Motor neuron (in vitro differentiated cells): Measurements from ENCODE around the gene SCAPER. TPM values are rescaled to one million over a fixed set of nuclear protein-coding genes. Genes with fewer than 3 reads are reported as not detected.
A peak's percentile ranks its signal among the peaks of the same experiment; 100 is the strongest.
"Not testable (repeated sequence)": the region's sequence is repeated elsewhere in the genome, so short reads cannot be mapped to it uniquely, and the experiment has no call there.

ENCODE experiments used
- ATAC-seq, 8 experiments: fragments of 200-7000 bp; cut with Tn5 transposase; replicated peaks in 6 of 8; 2 replicates each; pipeline ENCODE4 v1.8.0; 2021; ENCODE audit warnings: mild to moderate bottlenecking in 8 of 8, moderate library complexity in 8 of 8
- H3K27ac ChIP-seq, 2 donors: fragments of 250-450 bp; sonication (Bioruptor Pico); 2 replicates each; pipeline ENCODE4 v1.9.0; 2021; ENCODE audit warnings: antibody characterized with exemption in 2 of 2, mild to moderate bottlenecking in 2 of 2, moderate library complexity in 1 of 2
- H3K4me1 ChIP-seq, 2 donors: fragments of 250-450 bp; sonication (Bioruptor Pico); replicated peaks in 1 of 2; 2 replicates each; pipeline ENCODE4 v1.6.1; 2021; ENCODE audit warnings: antibody characterized with exemption in 2 of 2, mild to moderate bottlenecking in 2 of 2, moderate library complexity in 1 of 2
- H3K4me3 ChIP-seq, 5 donors: fragments of 250-450 bp; sonication (Bioruptor Pico); 2 replicates each; pipeline ENCODE4 v1.9.0; 2021; ENCODE audit warnings: antibody characterized with exemption in 5 of 5, mild to moderate bottlenecking in 5 of 5, moderate library complexity in 4 of 5
- WGBS, 10 experiments: fragments of 450-650 bp; shearing (Covaris generic); methylation state at CpG; one replicate each; pipeline ENCODE4 v1.0.0; 2022; 5-methylcytosine and 5-hydroxymethylcytosine counted together
- in situ Hi-C, 9 experiments: fragments of 400-800 bp; cut with MboI; loops; one replicate each; pipeline ENCODE4 v1.15.0; 2021; ENCODE audit warnings: low sequenced_read_pairs in 9 of 9, low pct_unique_long_range_greater_than_20kb in 2 of 9; ENCODE audit not compliant: unreplicated experiment in 9 of 9
- total RNA-seq, 8 experiments: library from RNA; unstranded; fragments of 300-600 nt; gene quantifications; 2 replicates each; pipeline versions ENCODE4 v1.2.3 to v1.2.4, GENCODE V29; 2022

Gene SCAPER
- total RNA-seq, 8 experiments from 2014 or later: 4.7 to 32.4 (median 22.6) TPM

DNA sequence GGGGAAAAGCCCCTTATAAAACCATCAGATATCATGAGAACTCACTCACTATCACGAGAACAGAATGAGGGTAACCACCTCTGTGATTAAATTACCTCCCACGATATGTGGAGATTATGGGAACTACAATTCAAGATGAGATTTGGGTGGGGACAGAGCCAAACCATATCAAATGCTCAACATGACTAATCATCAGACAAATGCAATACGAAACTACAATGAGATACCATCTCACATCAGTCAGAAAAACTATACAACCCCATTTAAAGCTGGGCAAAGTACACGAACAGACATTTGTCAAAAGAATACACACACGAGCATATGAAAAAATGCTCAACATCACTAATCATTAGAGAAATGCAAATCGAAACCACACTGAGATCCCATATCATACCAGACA, 67.7 kb downstream of the SCAPER start:
- WGBS, 10 experiments: 72 to 100% (median 87%) methylated on average over 1 to 5 of the region's 6 CpGs; no CpG with 5 or more reads in 1 of the 10 experiments

DNA sequence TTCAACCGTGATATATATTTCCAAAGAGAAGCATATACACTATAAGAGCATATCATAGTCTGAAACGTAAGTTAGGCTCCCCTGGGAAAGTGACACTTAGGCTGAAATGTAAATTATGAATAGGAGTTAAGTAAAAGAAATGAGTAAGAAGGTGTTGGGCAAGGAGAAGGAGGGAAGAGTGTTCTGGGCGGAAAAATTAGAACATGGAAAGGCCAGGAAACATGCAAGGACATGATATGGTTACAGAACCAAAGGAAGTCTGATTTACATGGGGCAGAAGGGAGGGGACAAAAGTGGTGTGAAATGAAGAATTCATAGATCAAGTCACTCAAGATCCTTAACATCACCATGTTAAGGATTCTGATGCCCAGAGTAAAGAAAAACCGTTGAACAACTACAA, 75.2 kb downstream of the SCAPER start:
- no peaks in the 10 kb centered on the region for H3K4me1 ChIP-seq
- no peak overlapping the region for H3K4me3 ChIP-seq
- H3K27ac ChIP-seq: no peak overlapping the region
- 81 to 100% (median 94%) methylated on average over 1 to 4 of the region's 4 CpGs for WGBS, 10 experiments
- in situ Hi-C loops: loop anchor here in 1 of 9 experiments (25.0 kb wide), 1 partner anchor 468 kb away; no protein-coding TSS in a partner anchor
- ATAC-seq: no peak

More for the DNA sequence above, 67.7 kb downstream of the SCAPER start:
- in situ Hi-C loops: loop anchor here in 1 of 9 experiments (25.0 kb wide), 1 partner anchor 475 kb away; no protein-coding TSS in a partner anchor
- Histone ChIP-seq H3K4me3 (no peak overlapping the region), H3K27ac (no peak overlapping the region), H3K4me1 (no peaks in the 10 kb centered on the region)
- no peak for ATAC-seq

DNA sequence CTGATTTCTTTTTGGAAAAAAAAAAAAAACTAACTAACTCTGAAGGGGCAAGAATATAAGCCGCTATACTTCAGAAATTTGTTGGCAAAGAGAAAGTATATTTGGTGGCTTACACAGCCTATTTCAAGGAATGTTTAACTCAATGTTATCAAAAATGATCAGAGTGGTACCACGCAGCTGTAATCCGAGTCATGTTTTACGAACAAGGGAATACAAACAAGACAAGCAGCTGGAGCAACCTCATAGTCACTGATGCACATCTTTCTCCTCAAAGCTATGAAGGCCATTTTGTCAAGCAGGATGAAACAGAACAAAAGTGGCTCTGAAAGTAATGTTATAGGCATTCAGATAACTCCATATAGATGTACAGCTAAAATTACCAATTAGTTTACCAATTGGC, 81.2 kb downstream of the SCAPER start:
- in situ Hi-C loops: no loop called here
- 82 to 100% (median 97%) methylated on average over 1 to 4 of the region's 4 CpGs; no CpG with 5 or more reads in 1 of the 10 experiments for WGBS, 10 experiments
- ATAC-seq: no peak

DNA sequence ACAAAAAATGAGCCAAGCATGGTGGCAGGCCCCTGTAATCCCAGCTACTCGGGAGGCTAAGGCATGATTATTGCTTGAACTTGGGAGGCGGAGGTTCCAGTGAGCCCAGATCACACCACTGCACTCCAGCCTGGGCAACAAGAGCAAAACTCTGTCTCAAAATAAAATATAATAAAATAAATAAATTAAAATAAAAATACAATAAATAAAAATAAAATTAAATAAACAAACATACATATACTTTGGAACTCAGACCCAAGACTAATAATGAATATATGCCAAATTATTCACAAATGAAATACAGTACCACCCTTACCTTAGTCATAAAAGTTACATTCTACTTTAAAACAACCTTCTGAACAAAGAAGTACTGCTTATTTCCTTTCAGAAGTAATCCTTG, 81.8 kb downstream of the SCAPER start:
- 85 to 100% (median 100%) methylated on average over 1 to 2 of the region's 2 CpGs; no CpG with 5 or more reads in 2 of the 10 experiments for WGBS, 10 experiments
- Histone ChIP-seq H3K4me1 (no peaks in the 10 kb centered on the region), H3K4me3 (no peak overlapping the region), H3K27ac (no peak overlapping the region)
- in situ Hi-C loops: no loop called here
- ATAC-seq: no peak

More for the DNA sequence above, 81.2 kb downstream of the SCAPER start:
- H3K4me1 ChIP-seq: no peaks in the 10 kb centered on the region
- no peak overlapping the region for H3K4me3 ChIP-seq
- H3K27ac ChIP-seq: no peak overlapping the region

DNA sequence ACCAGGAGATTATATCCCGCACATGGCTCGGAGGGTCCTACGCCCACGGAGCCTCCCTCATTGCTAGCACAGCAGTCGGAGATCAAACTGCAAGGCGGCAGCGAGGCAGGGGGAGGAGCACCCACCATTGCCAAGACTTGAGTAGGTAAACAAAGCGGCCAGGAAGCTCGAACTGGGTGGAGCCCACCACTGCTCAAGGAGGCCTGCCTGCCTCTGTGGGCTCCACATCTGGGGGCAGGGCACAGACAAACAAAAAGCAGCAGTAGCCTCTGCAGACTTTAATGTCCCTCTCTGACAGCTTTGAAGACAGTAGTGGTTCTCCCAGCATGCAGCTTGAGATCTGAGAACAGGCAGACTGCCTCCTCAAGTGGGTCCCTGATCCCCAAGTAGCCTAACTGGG, 86.2 kb downstream of the SCAPER start:
- in situ Hi-C loops, H3K4me1 ChIP-seq, H3K27ac ChIP-seq, H3K4me3 ChIP-seq, ATAC-seq: not testable (repeated sequence)
- WGBS, 10 experiments: 90 to 100% (median 97%) methylated on average over 1 to 9 of the region's 9 CpGs; no CpG with 5 or more reads in 6 of the 10 experiments

DNA sequence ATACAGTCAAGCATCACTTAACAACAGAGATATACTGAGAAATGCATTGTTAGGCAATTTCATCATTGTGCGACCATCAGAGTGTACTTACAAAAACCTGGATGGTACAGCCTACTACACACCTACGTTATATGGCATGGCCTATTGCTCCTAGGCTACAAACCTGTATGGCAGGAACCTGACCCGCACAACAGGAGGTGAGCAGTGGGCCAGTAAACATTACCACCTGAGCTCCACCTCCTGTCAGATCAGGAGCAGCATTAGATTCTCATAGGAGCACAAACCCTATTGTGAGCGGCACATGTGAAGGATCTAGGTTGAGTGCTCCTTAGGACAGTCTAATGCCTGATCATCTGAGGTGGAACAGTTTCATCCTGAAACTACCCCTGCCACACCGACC, 89.7 kb downstream of the SCAPER start:
- in situ Hi-C loops: no loop called here
- H3K27ac ChIP-seq: no peak overlapping the region
- H3K4me1 ChIP-seq: no peaks in the 10 kb centered on the region
- H3K4me3 ChIP-seq: no peak overlapping the region
- 83 to 100% (median 91%) methylated on average over 1 to 5 of the region's 5 CpGs; no CpG with 5 or more reads in 2 of the 10 experiments for WGBS, 10 experiments
- ATAC-seq: no peak

DNA sequence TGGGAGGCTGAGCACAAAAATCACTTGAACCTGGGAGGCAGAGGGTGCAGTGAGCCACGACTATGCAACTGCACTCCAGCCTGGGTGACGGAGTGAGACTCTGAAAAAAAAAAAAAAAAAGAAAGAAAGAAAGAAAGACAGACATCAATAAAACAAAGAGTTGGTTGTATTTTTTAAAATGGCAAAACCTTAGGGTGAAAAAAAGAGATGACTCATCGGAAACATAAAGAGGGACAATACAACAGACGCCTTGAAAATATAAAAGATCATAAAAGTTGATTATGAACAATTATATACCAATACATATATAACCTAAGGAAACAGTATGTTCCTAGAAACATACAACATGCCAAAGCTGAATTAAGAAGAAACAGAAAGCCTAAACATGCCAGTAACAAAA, 92.8 kb downstream of the SCAPER start:
- Histone ChIP-seq H3K4me3 (no peak overlapping the region), H3K27ac (no peak overlapping the region), H3K4me1 (no peaks in the 10 kb centered on the region)
- in situ Hi-C loops: no loop called here
- ATAC-seq: no peak
- WGBS, 10 experiments: 74 to 100% (median 91%) methylated on average over 1 to 4 of the region's 4 CpGs; no CpG with 5 or more reads in 1 of the 10 experiments

DNA sequence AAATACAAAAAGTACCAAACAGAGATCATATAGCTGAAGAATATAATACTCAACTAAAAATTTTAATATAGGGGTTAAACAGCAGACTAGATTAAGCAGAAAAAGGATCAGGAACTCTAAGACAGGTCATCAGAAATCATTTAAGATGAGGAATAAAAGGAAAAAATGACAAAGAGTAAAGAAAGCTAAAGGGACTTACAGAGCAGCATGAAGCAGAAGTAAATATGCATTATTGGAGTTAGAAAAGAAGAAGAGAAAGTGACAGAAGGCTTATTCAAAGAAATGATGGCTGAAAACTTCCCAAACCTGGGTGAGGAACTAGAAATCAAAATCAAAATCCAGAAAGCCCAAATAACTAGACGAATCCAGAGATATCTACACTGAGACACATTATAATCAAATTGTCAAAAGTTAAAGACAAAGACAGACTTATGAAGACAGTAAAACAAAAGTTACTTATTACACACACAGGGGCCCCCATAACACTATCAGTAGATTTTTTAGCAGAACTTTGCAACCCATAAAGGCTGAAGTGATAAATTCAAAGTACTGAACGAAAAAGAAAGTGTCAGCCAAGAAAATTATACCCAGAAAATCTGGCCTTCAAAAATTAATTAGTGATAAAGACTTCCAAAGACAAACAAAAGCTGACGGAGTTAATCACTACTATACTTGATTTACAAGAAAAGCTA, 95.6 kb downstream of the SCAPER start:
- no peak for ATAC-seq
- WGBS, 10 experiments: 67 to 100% (median 90%) methylated on average over 2 to 3 of the region's 3 CpGs
- Histone ChIP-seq H3K4me3 (no peak overlapping the region), H3K27ac (no peak overlapping the region), H3K4me1 (no peaks in the 10 kb centered on the region)
- in situ Hi-C loops: no loop called here

DNA sequence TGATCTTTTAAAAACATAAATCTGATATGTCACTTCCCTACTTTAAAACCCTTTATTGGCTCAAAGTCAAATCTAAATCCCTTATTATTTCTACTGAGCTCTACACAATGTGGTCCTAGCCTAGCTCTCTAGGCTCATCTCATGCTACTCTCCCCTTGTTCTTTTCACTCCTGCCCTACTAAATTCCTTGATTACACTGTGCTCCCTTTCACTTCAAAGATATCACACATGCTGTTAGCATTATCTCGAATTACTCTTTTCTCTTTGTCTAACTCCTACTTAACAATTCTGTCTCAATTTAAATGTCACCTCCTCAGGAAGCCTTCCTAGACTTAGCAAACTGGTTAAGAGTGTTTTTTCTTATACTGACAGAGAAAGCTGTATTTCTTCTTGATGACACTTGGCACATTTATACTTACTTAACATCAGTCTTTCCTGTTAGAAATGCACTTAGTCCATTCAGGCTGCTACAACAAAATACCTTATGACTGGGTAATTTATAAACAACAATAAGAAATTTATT, 102.0 kb downstream of the SCAPER start:
- Histone ChIP-seq H3K4me1 (no peaks in the 10 kb centered on the region), H3K27ac (no peak overlapping the region), H3K4me3 (no peak overlapping the region)
- WGBS, 10 experiments: 17 to 100% (median 44%) methylated on average over 1 of the region's 1 CpG; no CpG with 5 or more reads in 2 of the 10 experiments
- in situ Hi-C loops: no loop called here
- ATAC-seq: no peak

DNA sequence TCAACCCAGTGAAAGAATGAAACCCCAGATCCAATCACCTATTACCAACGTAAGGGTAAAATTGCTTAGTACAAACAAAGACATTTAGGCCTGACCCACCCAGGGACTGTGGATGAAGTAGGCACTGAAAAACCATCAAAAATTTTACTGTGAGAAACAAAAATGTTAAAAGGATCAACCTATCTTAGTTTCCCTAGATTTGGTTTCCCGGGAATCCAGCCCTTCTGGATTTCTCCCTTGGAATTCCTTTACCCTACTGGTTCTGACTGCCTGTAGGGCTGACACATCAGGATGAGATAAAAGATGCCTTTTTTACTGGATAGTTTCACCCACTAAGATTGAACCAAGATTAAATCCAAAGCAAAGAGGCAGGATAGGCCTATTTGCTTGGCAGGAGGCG, 102.7 kb downstream of the SCAPER start:
- in situ Hi-C loops: no loop called here
- ATAC-seq: no peak
- no peak overlapping the region for H3K4me3 ChIP-seq
- WGBS, 10 experiments: 92 to 100% (median 100%) methylated on average over 1 to 3 of the region's 3 CpGs; no CpG with 5 or more reads in 1 of the 10 experiments
- H3K27ac ChIP-seq: no peak overlapping the region
- H3K4me1 ChIP-seq: no peaks in the 10 kb centered on the region

DNA sequence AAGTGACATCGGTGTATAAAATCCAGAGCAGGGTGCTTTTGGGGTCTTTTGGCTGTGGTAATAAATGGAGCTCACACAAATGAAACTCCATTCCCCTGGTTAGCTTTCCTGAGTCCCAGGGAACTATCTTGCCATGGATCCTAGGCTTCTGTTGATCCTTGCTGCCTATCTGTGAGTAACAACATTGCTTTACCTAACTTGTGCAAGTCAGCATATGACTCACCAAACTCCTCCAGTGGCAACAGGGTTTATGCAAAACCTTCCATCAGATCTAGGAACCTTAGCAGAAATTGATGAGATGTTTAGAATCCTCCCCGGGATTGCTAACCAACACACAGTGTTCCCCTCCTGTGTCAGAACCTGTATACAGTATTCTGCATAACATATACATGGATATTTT, 105.4 kb downstream of the SCAPER start:
- Histone ChIP-seq H3K4me1 (no peaks in the 10 kb centered on the region), H3K4me3 (no peak overlapping the region), H3K27ac (no peak overlapping the region)
- ATAC-seq: peak in 3 of 8 experiments; percentile 19 to 97 (median 95)
- WGBS, 10 experiments: 29 to 100% (median 100%) methylated on average over 1 to 2 of the region's 2 CpGs; no CpG with 5 or more reads in 5 of the 10 experiments
- in situ Hi-C loops: no loop called here

DNA sequence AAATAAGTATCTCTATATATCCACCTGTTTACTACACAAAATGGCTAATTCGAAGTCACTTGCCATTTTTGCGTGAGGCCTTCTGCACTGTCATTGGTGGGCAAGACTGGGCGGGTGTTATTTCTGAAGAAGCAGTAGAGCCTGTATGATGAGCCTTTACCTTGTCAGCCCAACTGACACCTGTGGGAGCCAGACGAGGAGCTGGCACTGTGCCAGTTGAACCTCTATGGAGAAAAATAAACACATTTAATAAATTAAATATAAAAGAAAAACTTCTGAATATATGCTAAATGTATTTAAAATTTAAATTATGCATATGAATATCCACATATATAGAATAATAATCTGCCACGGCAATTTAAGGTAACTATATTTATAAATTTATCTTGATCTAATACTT, 109.9 kb downstream of the SCAPER start:
- H3K4me1 ChIP-seq: no peaks in the 10 kb centered on the region
- in situ Hi-C loops: no loop called here
- H3K4me3 ChIP-seq: no peak overlapping the region
- no peak for ATAC-seq
- H3K27ac ChIP-seq: no peak overlapping the region
- 74 to 100% (median 91%) methylated on average over 1 to 5 of the region's 5 CpGs for WGBS, 10 experiments

DNA sequence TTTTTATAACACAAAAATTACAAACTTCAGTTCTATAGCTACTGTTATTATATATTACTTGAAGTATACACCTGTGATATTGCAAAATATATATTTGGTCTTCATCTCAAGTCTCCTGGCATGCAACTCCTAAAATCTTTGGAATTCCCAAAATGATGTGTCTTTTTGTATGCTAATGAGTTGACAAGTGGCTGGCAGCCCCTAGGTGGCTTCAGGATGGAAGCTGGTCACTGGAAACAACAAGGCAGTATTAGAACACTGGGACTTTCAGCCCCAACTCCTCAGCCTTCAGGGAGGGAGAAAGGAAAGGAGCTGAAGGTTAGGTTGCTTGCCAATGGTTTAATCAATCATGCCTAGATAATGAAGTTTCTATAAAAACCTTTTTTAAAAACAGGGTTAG, 112.0 kb downstream of the SCAPER start:
- Histone ChIP-seq H3K4me3 (no peak overlapping the region), H3K27ac (no peak overlapping the region), H3K4me1 (no peaks in the 10 kb centered on the region)
- in situ Hi-C loops: no loop called here
- ATAC-seq: no peak

DNA sequence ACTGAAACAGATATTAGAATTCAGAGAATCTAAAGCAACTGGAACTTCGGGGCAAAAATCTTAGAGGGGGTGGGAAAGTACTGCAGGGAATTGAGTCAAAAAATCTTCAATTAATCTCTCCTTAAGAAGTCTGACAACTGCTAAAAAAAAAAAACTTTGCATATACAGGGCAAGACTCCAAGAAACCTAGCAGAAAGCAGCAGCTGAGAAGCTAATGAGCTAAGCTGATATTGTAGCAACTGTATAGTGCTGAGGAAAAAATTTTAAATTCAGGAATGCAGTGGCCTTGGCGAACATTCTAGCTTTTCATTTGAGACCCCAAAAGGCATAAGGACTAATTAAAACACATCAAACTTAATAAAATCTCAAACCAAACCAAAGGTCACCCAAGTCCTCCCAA, 113.6 kb downstream of the SCAPER start:
- no peak overlapping the region for H3K4me3 ChIP-seq
- ATAC-seq: peak in 1 of 8 experiments; percentile 22
- WGBS, 10 experiments: 55 to 100% (median 90%) methylated on average over 2 of the region's 2 CpGs
- in situ Hi-C loops: no loop called here
- no peaks in the 10 kb centered on the region for H3K4me1 ChIP-seq
- no peak overlapping the region for H3K27ac ChIP-seq
